ENCODE measurements around the gene ITGB8. TPM values are rescaled to one million over a fixed set of nuclear protein-coding genes. Genes with fewer than 3 reads are reported as not detected.
"Not testable (repeated sequence)": the region's sequence is repeated elsewhere in the genome, so short reads cannot be mapped to it uniquely, and the experiment has no call there.

ITGB8 gene
- total RNA-seq, 1 donor from 2014 or later: 121 TPM

DNA sequence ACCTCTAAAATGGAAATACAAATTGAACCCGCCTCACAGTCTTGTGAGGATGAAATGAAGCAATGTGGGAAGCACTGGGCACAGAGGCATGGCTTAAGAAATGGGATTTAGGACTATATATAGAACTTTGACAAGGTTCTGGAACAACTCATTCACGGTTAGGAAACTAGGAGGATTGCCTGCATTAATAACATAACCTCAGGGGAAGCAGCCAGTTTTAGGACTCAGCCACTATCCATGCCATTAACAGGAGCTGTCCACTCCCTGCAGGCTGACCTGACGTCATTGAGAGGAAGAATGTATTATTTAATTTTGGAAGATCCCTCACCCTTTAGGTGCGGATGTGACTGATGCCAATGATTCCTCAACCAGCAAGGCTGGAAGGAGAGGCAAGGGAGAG lies 34.8 kb downstream of the ITGB8 start:
- TF ChIP-seq, protein P1, sequence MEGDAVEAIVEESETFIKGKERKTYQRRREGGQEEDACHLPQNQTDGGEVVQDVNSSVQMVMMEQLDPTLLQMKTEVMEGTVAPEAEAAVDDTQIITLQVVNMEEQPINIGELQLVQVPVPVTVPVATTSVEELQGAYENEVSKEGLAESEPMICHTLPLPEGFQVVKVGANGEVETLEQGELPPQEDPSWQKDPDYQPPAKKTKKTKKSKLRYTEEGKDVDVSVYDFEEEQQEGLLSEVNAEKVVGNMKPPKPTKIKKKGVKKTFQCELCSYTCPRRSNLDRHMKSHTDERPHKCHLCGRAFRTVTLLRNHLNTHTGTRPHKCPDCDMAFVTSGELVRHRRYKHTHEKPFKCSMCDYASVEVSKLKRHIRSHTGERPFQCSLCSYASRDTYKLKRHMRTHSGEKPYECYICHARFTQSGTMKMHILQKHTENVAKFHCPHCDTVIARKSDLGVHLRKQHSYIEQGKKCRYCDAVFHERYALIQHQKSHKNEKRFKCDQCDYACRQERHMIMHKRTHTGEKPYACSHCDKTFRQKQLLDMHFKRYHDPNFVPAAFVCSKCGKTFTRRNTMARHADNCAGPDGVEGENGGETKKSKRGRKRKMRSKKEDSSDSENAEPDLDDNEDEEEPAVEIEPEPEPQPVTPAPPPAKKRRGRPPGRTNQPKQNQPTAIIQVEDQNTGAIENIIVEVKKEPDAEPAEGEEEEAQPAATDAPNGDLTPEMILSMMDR (conservative IDR thresholded peaks at IDR 0.05; ENCODE audit: low read depth, low read length): no peak
- no peak for DNase-seq (ENCODE audit: low read depth)
- no peak overlapping the region for H3K4me3 ChIP-seq (ENCODE audit: low read depth, low read length)

DNA sequence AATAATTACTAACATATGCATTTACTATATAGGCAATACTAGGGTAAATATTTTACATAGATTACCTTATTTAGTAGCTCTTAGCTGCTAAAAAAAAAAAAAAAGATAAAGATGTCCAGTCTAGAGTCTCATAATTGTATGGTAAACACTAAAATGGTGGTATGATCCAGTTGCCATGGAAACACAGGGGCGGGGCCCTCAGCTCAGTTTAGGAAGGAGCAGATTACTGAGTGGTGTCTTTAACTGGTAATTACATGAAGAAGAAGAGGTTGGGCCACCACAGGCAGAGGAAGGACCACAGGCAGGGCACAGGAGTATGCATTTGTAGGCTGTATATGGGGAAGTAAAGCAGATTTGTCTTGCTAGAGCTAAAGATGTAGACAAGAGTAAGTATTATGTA lies 43.7 kb downstream of the ITGB8 start:
- no peak for DNase-seq (ENCODE audit: low read depth)
- TF ChIP-seq, protein P1 (conservative IDR thresholded peaks at IDR 0.05; ENCODE audit: low read depth, low read length): no peak
- no peak overlapping the region for H3K4me3 ChIP-seq (ENCODE audit: low read depth, low read length)

DNA sequence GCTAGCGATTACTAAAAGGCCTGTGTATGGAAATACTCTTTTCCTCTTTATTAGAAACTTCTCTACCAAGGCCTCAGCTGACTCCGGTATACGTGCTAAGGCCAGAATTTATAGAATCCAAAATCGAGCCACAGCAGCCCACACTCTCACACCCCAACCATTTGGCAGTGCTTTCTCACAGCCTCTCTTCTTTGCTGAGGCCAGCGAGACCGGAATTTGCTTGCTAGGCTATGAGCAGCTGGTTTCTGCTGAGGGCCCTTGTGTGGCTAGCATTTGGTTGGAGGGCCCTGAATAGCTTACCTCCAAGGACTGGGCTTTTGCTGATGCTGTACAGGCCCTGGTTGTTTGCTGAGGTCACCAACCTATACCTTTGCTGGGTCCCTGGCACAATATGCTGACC lies 46.1 kb downstream of the ITGB8 start:
- no peak for DNase-seq (ENCODE audit: low read depth)
- TF ChIP-seq, protein P1 (conservative IDR thresholded peaks at IDR 0.05; ENCODE audit: low read depth, low read length): no peak
- H3K4me3 ChIP-seq (ENCODE audit: low read depth, low read length): no peak overlapping the region

DNA sequence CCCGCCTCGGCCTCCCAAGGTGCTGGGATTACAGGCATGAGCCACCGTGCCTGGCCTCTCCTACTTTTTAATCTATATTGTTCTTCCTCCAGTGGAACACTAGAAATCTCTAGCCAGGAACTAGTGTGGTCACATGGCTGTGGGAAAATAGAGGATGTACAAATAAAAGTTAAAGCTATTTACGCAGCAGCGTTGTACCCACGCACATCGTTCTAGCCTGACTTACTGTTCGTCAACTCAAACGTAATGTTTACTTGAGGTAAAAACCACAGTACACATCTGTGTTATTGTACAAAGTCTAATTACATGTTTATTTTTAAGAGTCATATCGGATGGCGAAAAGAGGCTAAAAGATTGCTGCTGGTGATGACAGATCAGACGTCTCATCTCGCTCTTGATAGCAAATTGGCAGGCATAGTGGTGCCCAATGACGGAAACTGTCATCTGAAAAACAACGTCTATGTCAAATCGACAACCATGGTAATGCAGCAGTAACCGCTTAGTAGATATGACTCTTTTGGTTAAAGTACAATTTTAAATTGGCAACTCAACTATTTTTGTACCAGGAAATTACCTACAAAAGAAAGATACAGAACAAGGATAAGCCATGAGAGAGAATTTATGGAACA lies 50.8 kb downstream of the ITGB8 start:
- H3K4me3 ChIP-seq (ENCODE audit: low read depth, low read length): no peak overlapping the region
- TF ChIP-seq, protein P1 (conservative IDR thresholded peaks at IDR 0.05; ENCODE audit: low read depth, low read length): no peak
- DNase-seq (ENCODE audit: low read depth): no peak

DNA sequence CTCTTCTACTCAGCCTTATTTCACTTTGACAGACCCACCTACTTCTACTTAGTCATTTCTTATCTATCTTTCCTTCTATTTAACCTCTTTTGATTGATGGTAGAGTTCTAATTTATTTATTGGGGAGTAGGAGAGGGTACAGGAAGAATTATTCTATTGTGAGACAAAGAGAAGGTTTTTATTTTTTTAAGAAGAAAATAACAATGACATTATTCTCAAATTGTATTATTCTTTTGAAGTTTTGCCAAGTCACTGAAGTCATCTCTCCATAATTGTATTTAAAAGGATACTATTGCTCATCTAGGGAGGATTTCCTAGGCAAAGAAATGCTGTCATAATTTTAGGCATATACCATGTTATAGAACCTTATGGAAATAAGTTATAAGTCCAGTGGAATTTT lies 52.7 kb downstream of the ITGB8 start:
- TF ChIP-seq, protein P1 (conservative IDR thresholded peaks at IDR 0.05; ENCODE audit: low read depth, low read length): no peak
- no peak overlapping the region for H3K4me3 ChIP-seq (ENCODE audit: low read depth, low read length)
- DNase-seq (ENCODE audit: low read depth): no peak

DNA sequence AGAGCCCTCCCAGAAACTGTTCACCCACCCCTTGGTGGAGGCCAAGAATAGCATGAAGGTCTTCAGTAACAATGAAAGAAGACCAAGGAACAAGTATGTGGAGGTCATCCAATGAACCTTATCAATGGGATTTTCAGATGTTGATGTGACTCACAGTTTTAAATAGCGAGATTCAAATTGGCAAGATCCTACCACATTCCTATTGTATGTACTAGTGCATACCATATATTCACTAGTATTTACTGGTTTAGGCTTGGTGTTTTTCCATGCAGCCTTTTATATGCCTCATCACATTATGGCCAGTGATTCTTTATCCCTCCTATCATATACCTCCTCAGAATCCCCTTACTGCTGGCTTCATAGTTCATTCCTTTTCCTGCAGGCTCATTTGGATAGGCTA lies 54.4 kb downstream of the ITGB8 start:
- TF ChIP-seq, protein P1 (conservative IDR thresholded peaks at IDR 0.05; ENCODE audit: low read depth, low read length): no peak
- no peak overlapping the region for H3K4me3 ChIP-seq (ENCODE audit: low read depth, low read length)
- peak; percentile 64 for DNase-seq (ENCODE audit: low read depth)

DNA sequence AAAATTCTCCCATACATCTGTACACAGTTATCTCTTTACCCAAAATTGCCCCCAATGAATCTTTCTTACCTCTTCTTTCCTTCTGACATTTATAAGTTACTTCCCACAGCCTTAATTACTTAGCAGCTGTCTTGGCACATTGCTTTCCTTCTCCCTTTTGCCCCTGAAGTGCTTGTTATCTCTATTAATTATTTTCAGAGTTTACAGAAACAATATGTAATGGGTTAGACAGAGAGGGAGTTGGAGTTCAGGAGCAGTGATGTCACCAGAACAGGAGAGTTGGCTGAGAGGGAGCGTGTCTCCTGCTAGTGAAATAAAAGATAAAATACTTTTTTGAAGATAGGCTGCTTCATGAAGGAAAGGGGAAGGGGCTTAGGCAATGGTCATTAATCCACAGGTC lies 57.4 kb downstream of the ITGB8 start:
- DNase-seq (ENCODE audit: low read depth): no peak
- no peak overlapping the region for H3K4me3 ChIP-seq (ENCODE audit: low read depth, low read length)
- TF ChIP-seq, protein P1 (conservative IDR thresholded peaks at IDR 0.05; ENCODE audit: low read depth, low read length): no peak

DNA sequence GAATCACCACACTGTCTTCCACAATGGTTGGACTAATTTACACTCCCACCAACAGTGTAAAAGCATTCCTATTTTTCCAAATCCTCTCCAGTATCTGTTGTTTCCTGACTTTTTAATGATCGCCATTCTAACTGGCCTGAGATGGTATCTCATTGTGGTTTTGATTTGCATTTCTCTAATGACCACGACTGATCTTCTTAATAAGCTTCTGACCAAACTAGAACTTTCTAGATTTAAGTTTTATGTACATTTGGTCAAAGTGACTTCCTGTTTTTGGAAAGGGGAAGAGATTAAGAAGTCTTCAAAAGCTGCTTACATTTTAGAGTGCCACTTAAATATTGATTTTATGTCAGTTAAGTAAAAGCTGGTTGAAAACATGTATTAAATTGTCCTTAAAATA lies 58.5 kb downstream of the ITGB8 start:
- not testable (repeated sequence) for H3K4me3 ChIP-seq (ENCODE audit: low read depth, low read length); DNase-seq (ENCODE audit: low read depth)

Measured in epithelial cell of proximal tubule (primary cell).